HepG2 (cell line): Measurements from ENCODE around the gene TSC22D1. TPM values are rescaled to one million over a fixed set of nuclear protein-coding genes. Genes with fewer than 3 reads are reported as not detected.
A peak's percentile ranks its signal among the peaks of the same experiment; 100 is the strongest.

Experiments used
- BORCS8-MEF2B ChIP-seq: sonication (generic); formaldehyde crosslinking; IDR thresholded peaks from 2 replicates; pipeline ENCODE4 v1.8.0; 2022; ENCODE audit warnings: mild to moderate bottlenecking, missing genetic modification reagents
- CEBPG ChIP-seq: IDR thresholded peaks from 2 replicates; pipeline ENCODE4 v1.6.1; 2016
- CREM ChIP-seq, 2 experiments: sonication (generic) in 1 of 2; formaldehyde crosslinking in 1 of 2; IDR thresholded peaks; 2 replicates each; pipeline versions ENCODE4 v1.4.0 to v1.6.1; 2016 to 2020; ENCODE audit warnings: antibody characterized with exemption in 1 of 2, mild to moderate bottlenecking in 1 of 2, missing genetic modification reagents in 1 of 2
- FOXO1 ChIP-seq: sonication (generic); formaldehyde crosslinking; IDR thresholded peaks from 2 replicates; pipeline ENCODE4 v1.4.0; 2020; ENCODE audit warnings: missing genetic modification reagents
- GABPA ChIP-seq, 2 experiments: IDR thresholded peaks; 2 replicates each; pipeline ENCODE4 v1.6.1; 2011 to 2016; ENCODE audit warnings: low read depth in 2 of 2, low read length in 1 of 2, missing biosample characterization in 1 of 2, missing genetic modification characterization in 1 of 2
- GLMP ChIP-seq: sonication (generic); formaldehyde crosslinking; IDR thresholded peaks from 2 replicates; pipeline ENCODE4 v1.9.0; 2021; ENCODE audit warnings: missing genetic modification reagents, mild to moderate bottlenecking, borderline replicate concordance
- HDAC1 ChIP-seq: sonication (generic); formaldehyde crosslinking; IDR thresholded peaks from 2 replicates; pipeline ENCODE4 v1.5.1; 2020; ENCODE audit warnings: mild to moderate bottlenecking, missing genetic modification reagents
- JDP2 ChIP-seq: sonication (generic); formaldehyde crosslinking; IDR thresholded peaks from 2 replicates; pipeline ENCODE4 v1.8.1; 2022; ENCODE audit warnings: missing genetic modification reagents, borderline replicate concordance
- KAT8 ChIP-seq: IDR thresholded peaks from 2 replicates; pipeline ENCODE4 v1.6.1; 2016; ENCODE audit warnings: missing genetic modification reagents, missing compliant biosample characterization
- PCBP2 ChIP-seq: fragments of 200-400 bp; formaldehyde crosslinking; optimal IDR thresholded peaks from 2 replicates; pipeline ENCODE3; 2018; ENCODE audit warnings: low read length, low read depth; ENCODE audit not compliant: poor library complexity, severe bottlenecking
- PITX1 ChIP-seq: sonication (generic); formaldehyde crosslinking; IDR thresholded peaks from 2 replicates; pipeline ENCODE4 v1.5.1; 2020; ENCODE audit warnings: mild to moderate bottlenecking, missing genetic modification reagents
- POLR2AphosphoS2 ChIP-seq: IDR thresholded peaks from 2 replicates; pipeline ENCODE4 v1.6.1; 2011; ENCODE audit warnings: low read depth, low read length, improper control_type of control experiment
- RAD51 ChIP-seq: fragments of 450-650 bp; IDR thresholded peaks from 2 replicates; pipeline ENCODE4 v1.6.1; 2016; ENCODE audit warnings: borderline replicate concordance
- REPIN1 ChIP-seq: sonication (generic); formaldehyde crosslinking; IDR thresholded peaks from 2 replicates; pipeline ENCODE4 v1.8.0; 2022; ENCODE audit warnings: missing genetic modification reagents, low read depth, mild to moderate bottlenecking, borderline replicate concordance
- SIN3B ChIP-seq: fragments of 150-350 bp; IDR thresholded peaks from 2 replicates; pipeline ENCODE4 v1.6.1; 2014; ENCODE audit warnings: low read length
- SIX4 ChIP-seq: sonication (generic); formaldehyde crosslinking; IDR thresholded peaks from 2 replicates; pipeline ENCODE4 v1.4.0; 2020; ENCODE audit warnings: missing genetic modification reagents
- SNAPC2 ChIP-seq: sonication (generic); formaldehyde crosslinking; IDR thresholded peaks from 2 replicates; pipeline ENCODE4 v1.8.1; 2022; ENCODE audit warnings: mild to moderate bottlenecking, missing genetic modification reagents
- THRA ChIP-seq: sonication (generic); formaldehyde crosslinking; IDR thresholded peaks from 2 replicates; pipeline ENCODE4 v1.4.0; 2020; ENCODE audit warnings: missing genetic modification reagents, borderline replicate concordance
- ZMYM2 ChIP-seq: sonication (generic); formaldehyde crosslinking; IDR thresholded peaks from 2 replicates; pipeline ENCODE4 v1.8.0; 2022; ENCODE audit warnings: mild to moderate bottlenecking, missing genetic modification reagents
- ZNF280D ChIP-seq: sonication (generic); formaldehyde crosslinking; IDR thresholded peaks from 2 replicates; pipeline ENCODE4 v1.5.1; 2020; ENCODE audit warnings: mild to moderate bottlenecking, missing genetic modification reagents
- ZNF292 ChIP-seq: sonication (generic); formaldehyde crosslinking; IDR thresholded peaks from 2 replicates; pipeline ENCODE4 v1.8.1; 2022; ENCODE audit warnings: mild to moderate bottlenecking, low read depth, missing genetic modification reagents, borderline replicate concordance
- ZNF33B ChIP-seq: sonication (generic); formaldehyde crosslinking; IDR thresholded peaks from 2 replicates; pipeline ENCODE4 v1.5.1; 2020; ENCODE audit warnings: mild to moderate bottlenecking, missing genetic modification reagents
- ZNF343 ChIP-seq: sonication (generic); formaldehyde crosslinking; IDR thresholded peaks from 2 replicates; pipeline ENCODE4 v1.4.0; 2020; ENCODE audit warnings: mild to moderate bottlenecking, missing genetic modification reagents
- ZNF441 ChIP-seq: sonication (generic); formaldehyde crosslinking; IDR thresholded peaks from 2 replicates; pipeline ENCODE4 v1.7.0; 2021; ENCODE audit warnings: missing genetic modification reagents, borderline replicate concordance
- ZNF768 ChIP-seq: sonication (generic); formaldehyde crosslinking; IDR thresholded peaks from 2 replicates; pipeline ENCODE4 v1.4.0; 2020; ENCODE audit warnings: missing genetic modification reagents
- polyA plus RNA-seq, 8 experiments: library from polyadenylated mRNA; depleted of rRNA in 3 of 8; stranded (reverse) in 7 of 8; unstranded in 1 of 8; fragments of >200 nt; fragmentation: Illumina TruSeq in 4 of 8; extraction: Trizol in 4 of 8; gene quantifications; 2 replicates each; pipeline versions ENCODE4 v1.2.1 to v1.2.3, GENCODE V29; 2011 to 2016; ENCODE audit warnings: low read depth in 4 of 8, missing spikeins in 1 of 8, mixed read lengths in 1 of 8; ENCODE audit not compliant: insufficient read depth in 1 of 8
- total RNA-seq, 5 experiments: library from RNA; depleted of rRNA; stranded (reverse); fragments of >200 nt; fragmentation: Illumina TruSeq; extraction: Trizol; gene quantifications; 2 replicates each; pipeline ENCODE4 v1.2.3, GENCODE V29; 2016; ENCODE audit warnings: low read depth in 1 of 5

Gene TSC22D1
- total and polyA plus RNA-seq, 2 of the 13 experiments (the other 11 are each of a cell fraction or from before 2014, with no cell fraction given) = 18.4 to 35.7 TPM

GRCh38 chr13:44449999-44450821, 125.9 kb downstream of the TSC22D1 start (continued):
- TF ChIP-seq KAT8 (0 out of 2 replicates have a peak, but pooled peaks have one; percentile 56), ZNF292 (CRISPR knock-in tag) (peak; percentile 38; the same call in 1 of the 2 replicates), ZMYM2 (CRISPR knock-in tag) (0 out of 2 replicates have a peak, but pooled peaks have one; percentile 32), ZNF441 (CRISPR knock-in tag) (0 out of 2 replicates have a peak, but pooled peaks have one; percentile 22), THRA (CRISPR knock-in tag) (peak; percentile 38; the same call in 1 of the 2 replicates), JDP2 (CRISPR knock-in tag) (no peak), FOXO1 (CRISPR knock-in tag) (0 out of 2 replicates have a peak, but pooled peaks have one; percentile 12), CREM (IDR thresholded peaks at IDR 0.05) (peak; percentile 41; the same call in 1 of the 2 replicates), CREM (CRISPR knock-in tag; IDR thresholded peaks at IDR 0.05) (no peak), PITX1 (CRISPR knock-in tag) (peak; percentile 75; the same call in 1 of the 2 replicates), GABPA (IDR thresholded peaks at IDR 0.05; ENCODE audit: low read depth, low read length) (no peak), GABPA (CRISPR knock-in tag; IDR thresholded peaks at IDR 0.05; ENCODE audit: low read depth) (no peak), GLMP (CRISPR knock-in tag) (no peak), RAD51 (peak; percentile 22; the same call in 1 of the 2 replicates), BORCS8-MEF2B (CRISPR knock-in tag) (no peak), HDAC1 (CRISPR knock-in tag) (peak; percentile 34; the same call in 1 of the 2 replicates), SNAPC2 (CRISPR knock-in tag) (no peak), ZNF768 (CRISPR knock-in tag) (no peak), REPIN1 (CRISPR knock-in tag) (no peak), SIN3B (no peak), ZNF33B (CRISPR knock-in tag) (0 out of 2 replicates have a peak, but pooled peaks have one; percentile 36), POLR2AphosphoS2 (no peak), ZNF280D (0 out of 2 replicates have a peak, but pooled peaks have one; percentile 53), PCBP2 (no peak), SIX4 (CRISPR knock-in tag) (no peak), CEBPG (CRISPR knock-in tag) (peak; percentile 77), ZNF343 (CRISPR knock-in tag) (no peak)
